Right cardiac atrium (tissue), 5 donors: ENCODE results near the gene MED27. TPM values are rescaled to one million over a fixed set of nuclear protein-coding genes. Genes with fewer than 3 reads are reported as not detected.
"Not testable (repeated sequence)": the region's sequence is repeated elsewhere in the genome, so short reads cannot be mapped to it uniquely, and the experiment has no call there.

Experiments used
- ATAC-seq, 2 donors: fragments of 200-7000 bp; cut with Tn5 transposase; one replicate each; pipeline versions ENCODE4 v1.8.0 to v1.9.1; 2020; ENCODE audit warnings: moderate library complexity in 2 of 2, mild to moderate bottlenecking in 1 of 2
- DNase-seq, 3 donors: peaks; one replicate each; pipeline ENCODE4 v3.0.0-alpha.2; 2020
- H3K27ac ChIP-seq: one replicate; pipeline ENCODE4 v1.5.1; 2013; ENCODE audit warnings: mild to moderate bottlenecking, low read length, control low read depth, moderate library complexity
- H3K27me3 ChIP-seq: one replicate; pipeline ENCODE4 v1.6.1; 2013; ENCODE audit not compliant: control insufficient read depth, insufficient read depth
- H3K4me1 ChIP-seq: one replicate; pipeline ENCODE4 v1.6.1; 2013; ENCODE audit warnings: low read length; ENCODE audit not compliant: control insufficient read depth, insufficient read depth
- H3K4me3 ChIP-seq: one replicate; pipeline ENCODE4 v1.5.1; 2013; ENCODE audit warnings: low read length, control low read depth
- H3K9me3 ChIP-seq: one replicate; pipeline ENCODE4 v1.6.1; 2013; ENCODE audit warnings: low read length; ENCODE audit not compliant: control insufficient read depth
- WGBS: extraction: QIAGEN DNeasy Blood & Tissue Kit; methylation state at CpG from one replicate; pipeline ENCODE4 v1.1.7; 2013; 5-methylcytosine and 5-hydroxymethylcytosine counted together
- intact Hi-C, 4 donors: fragments of 100-400 bp; cut with DNase I; formaldehyde crosslinking; loops; one replicate each; pipeline versions ENCODE4 v1.11.0 to v1.14.0; 2022 to 2023
- polyA plus RNA-seq: library from polyadenylated mRNA; stranded (reverse); fragments of 200-250 nt; gene quantifications from one replicate; pipeline ENCODE4 v1.2.3, GENCODE V29; 2013
- total RNA-seq, 4 donors: library from RNA; stranded (reverse); fragmentation: NEBNext Ultra II Directional; extraction: Animal tissue kit (Norgen Biotek cat#: 25700); gene quantifications; one replicate each; pipeline ENCODE4 v1.2.1, GENCODE V29; 2021
- donor health status: healthy with polysubstance abuse.
- donor health status: DM: no; HTN: yes; CAD: no.
- donor health status: DM: no; HTN: no; CAD: no.
- donor health status: DM: no; HTN: yes; CAD: no; lungs with severe emphysema.
- donor health status: DM: yes; HTN: yes; CAD: no.

The MED27 gene
- total and polyA plus RNA-seq, 5 donors = 19.9 to 22.7 (median 21.2) TPM

GRCh38 chr9:132059361-132059760 is 20.3 kb downstream of the MED27 start:
- Histone ChIP-seq H3K4me1 (peaks cover 15% of the 10 kb centered on the region), H3K4me3 (no peak overlapping the region), H3K9me3 (no peaks in the 10 kb centered on the region), H3K27me3 (no peaks in the 10 kb centered on the region), H3K27ac (no peak overlapping the region)
- peak; percentile 69 to 73 for ATAC-seq
- peak in 1 of 3 donors; percentile 68 for DNase-seq
- WGBS = 84% methylated on average over 8 of the region's 8 CpGs
- intact Hi-C loops = no loop called here

- DNase-seq, intact Hi-C loops, ATAC-seq, H3K9me3 ChIP-seq, H3K27ac ChIP-seq, H3K4me3 ChIP-seq, H3K27me3 ChIP-seq: not testable (repeated sequence)
- H3K4me1 ChIP-seq = peaks cover 10% of the 10 kb centered on the region
- 83% methylated on average over 6 of the region's 6 CpGs for WGBS
Observed at GRCh38 chr9:132058226-132058625, 21.4 kb downstream of the MED27 start.

GRCh38 chr9:132056717-132057560 is 22.7 kb downstream of the MED27 start:
- no peaks in the 10 kb centered on the region for H3K27me3 ChIP-seq
- no peak overlapping the region for H3K27ac ChIP-seq
- intact Hi-C loops = no loop called here
- peaks cover 6% of the 10 kb centered on the region for H3K4me1 ChIP-seq
- ATAC-seq (no peak), DNase-seq (no peak)
- H3K9me3 ChIP-seq = no peaks in the 10 kb centered on the region
- no peak overlapping the region for H3K4me3 ChIP-seq
- WGBS = 92% methylated on average over 11 of the region's 11 CpGs

GRCh38 chr9:132055756-132056155 is 23.9 kb downstream of the MED27 start:
- WGBS = 90% methylated on average over 3 of the region's 3 CpGs
- intact Hi-C loops = no loop called here

GRCh38 chr9:132054024-132054423 is 25.6 kb downstream of the MED27 start:
- WGBS = 91% methylated on average over 11 of the region's 11 CpGs

More at GRCh38 chr9:132055756-132056155, 23.9 kb downstream of the MED27 start:
- DNase-seq (no peak), ATAC-seq (no peak)
- no peaks in the 10 kb centered on the region for H3K27me3 ChIP-seq
- no peak overlapping the region for H3K4me3 ChIP-seq
- peaks cover 3% of the 10 kb centered on the region for H3K4me1 ChIP-seq
- no peaks in the 10 kb centered on the region for H3K9me3 ChIP-seq
- no peak overlapping the region for H3K27ac ChIP-seq

GRCh38 chr9:132049900-132050299 is 29.8 kb downstream of the MED27 start:
- 49% methylated on average over 4 of the region's 4 CpGs for WGBS
- Histone ChIP-seq H3K27me3 (no peaks in the 10 kb centered on the region), H3K4me1 (peaks cover 8% of the 10 kb centered on the region), H3K27ac (no peak overlapping the region), H3K9me3 (no peaks in the 10 kb centered on the region), H3K4me3 (no peak overlapping the region)
- peak in 1 of 3 donors; percentile 58 for DNase-seq
- no peak for ATAC-seq
- intact Hi-C loops = no loop called here

More at GRCh38 chr9:132054024-132054423, 25.6 kb downstream of the MED27 start:
- H3K4me3 ChIP-seq = no peak overlapping the region
- no peaks in the 10 kb centered on the region for H3K27me3 ChIP-seq
- peaks cover 8% of the 10 kb centered on the region for H3K4me1 ChIP-seq
- intact Hi-C loops = no loop called here
- DNase-seq (no peak), ATAC-seq (no peak)
- H3K9me3 ChIP-seq = no peaks in the 10 kb centered on the region
- H3K27ac ChIP-seq = no peak overlapping the region

- no peaks in the 10 kb centered on the region for H3K27me3 ChIP-seq
- intact Hi-C loops = no loop called here
- H3K4me3 ChIP-seq = no peak overlapping the region
- ATAC-seq (peak in 1 of 2 donors; percentile 51), DNase-seq (peak in 2 of 3 donors; percentile 35 to 62)
- H3K9me3 ChIP-seq = no peaks in the 10 kb centered on the region
- peaks cover 8% of the 10 kb centered on the region for H3K4me1 ChIP-seq
- H3K27ac ChIP-seq = peak overlapping the region; percentile 7
- WGBS = 68% methylated on average over 7 of the region's 7 CpGs
Observed at GRCh38 chr9:132049323-132049882, 30.3 kb downstream of the MED27 start.

GRCh38 chr9:132048201-132048600 is 31.5 kb downstream of the MED27 start:
- ATAC-seq = no peak

GRCh38 chr9:132046456-132046855 is 33.2 kb downstream of the MED27 start:
- no peak for ATAC-seq

More at GRCh38 chr9:132048201-132048600, 31.5 kb downstream of the MED27 start:
- WGBS = 89% methylated on average over 3 of the region's 3 CpGs
- Histone ChIP-seq H3K27ac (no peak overlapping the region), H3K27me3 (no peaks in the 10 kb centered on the region), H3K9me3 (no peaks in the 10 kb centered on the region), H3K4me3 (no peak overlapping the region), H3K4me1 (peaks cover 8% of the 10 kb centered on the region)
- no peak for DNase-seq
- intact Hi-C loops = no loop called here

GRCh38 chr9:132044176-132044875 is 35.3 kb downstream of the MED27 start:
- no peak overlapping the region for H3K27ac ChIP-seq
- H3K4me3 ChIP-seq = no peak overlapping the region
- no peaks in the 10 kb centered on the region for H3K9me3 ChIP-seq
- no peak for DNase-seq
- 91% methylated on average over 8 of the region's 8 CpGs for WGBS
- ATAC-seq = no peak
- H3K4me1 ChIP-seq = peaks cover 7% of the 10 kb centered on the region
- intact Hi-C loops = no loop called here
- no peaks in the 10 kb centered on the region for H3K27me3 ChIP-seq

More at GRCh38 chr9:132046456-132046855, 33.2 kb downstream of the MED27 start:
- WGBS = 64% methylated on average over 6 of the region's 6 CpGs
- Histone ChIP-seq H3K27ac (no peak overlapping the region), H3K4me1 (peaks cover 8% of the 10 kb centered on the region), H3K27me3 (no peaks in the 10 kb centered on the region), H3K4me3 (no peak overlapping the region), H3K9me3 (no peaks in the 10 kb centered on the region)
- DNase-seq = no peak
- intact Hi-C loops = no loop called here

- no peak overlapping the region for H3K4me3 ChIP-seq
- H3K9me3 ChIP-seq = no peaks in the 10 kb centered on the region
- ATAC-seq (no peak), DNase-seq (no peak)
- WGBS = 96% methylated on average over 3 of the region's 3 CpGs
- H3K27me3 ChIP-seq = no peaks in the 10 kb centered on the region
- intact Hi-C loops = no loop called here
- peaks cover 5% of the 10 kb centered on the region for H3K4me1 ChIP-seq
- H3K27ac ChIP-seq = no peak overlapping the region
Observed at GRCh38 chr9:132043708-132044107, 36.0 kb downstream of the MED27 start.
